ENCODE measurements around the gene DNAH10. TPM values are rescaled to one million over a fixed set of nuclear protein-coding genes. Genes with fewer than 3 reads are reported as not detected.

Gene DNAH10
- total RNA-seq, 1 experiment from 2014 or later: not detected

- Histone ChIP-seq H3K36me3 (ENCODE audit: low read depth) (no peaks in the 10 kb centered on the region), H3F3A (ENCODE audit: insufficient read depth, low read depth) (no peaks in the 10 kb centered on the region), H3K27me3 (ENCODE audit: insufficient read depth, low read depth) (no peaks in the 10 kb centered on the region), H3K27ac (no peak overlapping the region), H3K79me2 (ENCODE audit: low read depth) (no peaks in the 10 kb centered on the region), H3K4me3 (no peak overlapping the region), H2AFZ (no peak overlapping the region), H3K4me1 (replicated peaks; ENCODE audit: insufficient read depth) (no peaks in the 10 kb centered on the region), H3K9me2 (ENCODE audit: insufficient read depth) (no peaks in the 10 kb centered on the region), H3K4me2 (no peak overlapping the region), H3K9me3 (ENCODE audit: insufficient read depth, low read depth) (no peaks in the 10 kb centered on the region), H4K20me1 (ENCODE audit: insufficient read depth) (no peaks in the 10 kb centered on the region)
- no peak for TF ChIP-seq CTCF (conservative IDR thresholded peaks at IDR 0.05)
- CTCF ChIA-PET: no interaction called here
- POLR2A ChIA-PET (ENCODE audit: unreplicated experiment): no interaction called here
- BruUV-seq (replicated peaks): no TSS peak
- DNase-seq: no peak
- intact Hi-C loops (cut with micrococcal nuclease; ENCODE audit: unreplicated experiment): no loop called here
These were observed 14.8 kb upstream of the DNAH10 start for GRCh38 chr12:123747309-123747708.

- H3K4me1 ChIP-seq (replicated peaks; ENCODE audit: insufficient read depth): no peaks in the 10 kb centered on the region
- H3K9me2 ChIP-seq (ENCODE audit: insufficient read depth): no peaks in the 10 kb centered on the region
- H3F3A ChIP-seq (ENCODE audit: insufficient read depth, low read depth): no peaks in the 10 kb centered on the region
- no peak overlapping the region for H2AFZ ChIP-seq
- CTCF ChIA-PET: no interaction called here
- POLR2A ChIA-PET (ENCODE audit: unreplicated experiment): no interaction called here
- no peak overlapping the region for H3K27ac ChIP-seq
- H3K9me3 ChIP-seq (ENCODE audit: insufficient read depth, low read depth): no peaks in the 10 kb centered on the region
- H3K4me3 ChIP-seq: no peak overlapping the region
- TF ChIP-seq EZH2 (IDR thresholded peaks at IDR 0.05; ENCODE audit: low read depth) (no peak), CTCF (conservative IDR thresholded peaks at IDR 0.05) (no peak)
- intact Hi-C loops (cut with micrococcal nuclease; ENCODE audit: unreplicated experiment): no loop called here
- no peak overlapping the region for H3K4me2 ChIP-seq
- no peak for DNase-seq
- BruUV-seq (replicated peaks): no TSS peak
- no peaks in the 10 kb centered on the region for H3K27me3 ChIP-seq (ENCODE audit: insufficient read depth, low read depth)
- no peaks in the 10 kb centered on the region for H3K36me3 ChIP-seq (ENCODE audit: low read depth)
- H3K79me2 ChIP-seq (ENCODE audit: low read depth): no peaks in the 10 kb centered on the region
- no peaks in the 10 kb centered on the region for H4K20me1 ChIP-seq (ENCODE audit: insufficient read depth)
These were observed 13.9 kb upstream of the DNAH10 start for GRCh38 chr12:123748161-123748560.

- H2AFZ ChIP-seq: no peak overlapping the region
- no peaks in the 10 kb centered on the region for H3K9me3 ChIP-seq (ENCODE audit: insufficient read depth, low read depth)
- H3K4me2 ChIP-seq: no peak overlapping the region
- H3F3A ChIP-seq (ENCODE audit: insufficient read depth, low read depth): no peaks in the 10 kb centered on the region
- BruUV-seq (replicated peaks): no TSS peak
- no peak for TF ChIP-seq EZH2 (IDR thresholded peaks at IDR 0.05; ENCODE audit: low read depth)
- no peak for TF ChIP-seq CTCF (conservative IDR thresholded peaks at IDR 0.05)
- no peaks in the 10 kb centered on the region for H3K36me3 ChIP-seq (ENCODE audit: low read depth)
- H3K79me2 ChIP-seq (ENCODE audit: low read depth): no peaks in the 10 kb centered on the region
- H3K27me3 ChIP-seq (ENCODE audit: insufficient read depth, low read depth): no peaks in the 10 kb centered on the region
- intact Hi-C loops (cut with micrococcal nuclease; ENCODE audit: unreplicated experiment): no loop called here
- no peaks in the 10 kb centered on the region for H4K20me1 ChIP-seq (ENCODE audit: insufficient read depth)
- no peak overlapping the region for H3K27ac ChIP-seq
- ChIA-PET POLR2A (ENCODE audit: unreplicated experiment) (no interaction called here), CTCF (no interaction called here)
- H3K9me2 ChIP-seq (ENCODE audit: insufficient read depth): no peaks in the 10 kb centered on the region
- H3K4me1 ChIP-seq (replicated peaks; ENCODE audit: insufficient read depth): no peaks in the 10 kb centered on the region
- DNase-seq: no peak
- H3K4me3 ChIP-seq: no peak overlapping the region
These were observed 13.4 kb upstream of the DNAH10 start for GRCh38 chr12:123748661-123749060.
